ENCODE data around the gene BEGAIN. TPM values are rescaled to one million over a fixed set of nuclear protein-coding genes. Genes with fewer than 3 reads are reported as not detected.

The BEGAIN gene
- total RNA-seq, 2 experiments from 2014 or later: 0.76 TPM; not detected in 1

GRCh38 chr14:100611811-100612480 lies 24.7 kb upstream of the BEGAIN start:
- H3K4me2 ChIP-seq (ENCODE audit: low read length): no peak overlapping the region
- H2AFZ ChIP-seq (ENCODE audit: low read length): no peak overlapping the region
- intact Hi-C loops (cut with micrococcal nuclease; ENCODE audit: unreplicated experiment): no loop called here
- POLR2A ChIA-PET: interaction anchor here (0.7 kb wide), 1 partner anchor 25 kb away, joined by 3 read pairs; no protein-coding TSS in a partner anchor
- H3K27ac ChIP-seq (ENCODE audit: low read depth, low read length, poor library complexity, severe bottlenecking): no peak overlapping the region
- no peak for DNase-seq (ENCODE audit: low spot score)
- no peaks in the 10 kb centered on the region for H3K4me1 ChIP-seq (ENCODE audit: insufficient read depth, low read length, poor library complexity, severe bottlenecking)
- H3K4me3 ChIP-seq (ENCODE audit: low read depth, low read length, poor library complexity, severe bottlenecking): no peak overlapping the region
- no peaks in the 10 kb centered on the region for H3K9me3 ChIP-seq (ENCODE audit: low read length)
- H3K9me2 ChIP-seq (ENCODE audit: insufficient read depth, low read length): no peaks in the 10 kb centered on the region
- CTCF ChIA-PET (ENCODE audit: unreplicated experiment): no interaction called here
- H4K20me1 ChIP-seq (ENCODE audit: insufficient read depth, low read length): no peaks in the 10 kb centered on the region
- BruUV-seq (replicated peaks): no TSS peak
- no peaks in the 10 kb centered on the region for H3K79me2 ChIP-seq (ENCODE audit: insufficient read depth, low read depth, low read length)
- no peaks in the 10 kb centered on the region for H3K36me3 ChIP-seq (ENCODE audit: insufficient read depth, low read length)
- TF ChIP-seq CTCF (conservative IDR thresholded peaks at IDR 0.05; ENCODE audit: low read length): no peak
- no peak for TF ChIP-seq EZH2phosphoT487 (IDR thresholded peaks at IDR 0.05; ENCODE audit: borderline replicate concordance, low read depth, low read length)

GRCh38 chr14:100610511-100611217 lies 23.4 kb upstream of the BEGAIN start:
- Histone ChIP-seq H3K27ac (ENCODE audit: low read depth, low read length, poor library complexity, severe bottlenecking) (no peak overlapping the region), H4K20me1 (ENCODE audit: insufficient read depth, low read length) (no peaks in the 10 kb centered on the region), H3K9me3 (ENCODE audit: low read length) (no peaks in the 10 kb centered on the region), H3K79me2 (ENCODE audit: insufficient read depth, low read depth, low read length) (no peaks in the 10 kb centered on the region), H2AFZ (ENCODE audit: low read length) (no peak overlapping the region), H3K36me3 (ENCODE audit: insufficient read depth, low read length) (no peaks in the 10 kb centered on the region), H3K4me3 (ENCODE audit: low read depth, low read length, poor library complexity, severe bottlenecking) (no peak overlapping the region), H3K9me2 (ENCODE audit: insufficient read depth, low read length) (no peaks in the 10 kb centered on the region), H3K4me2 (ENCODE audit: low read length) (no peak overlapping the region), H3K4me1 (ENCODE audit: insufficient read depth, low read length, poor library complexity, severe bottlenecking) (no peaks in the 10 kb centered on the region)
- CTCF ChIA-PET (ENCODE audit: unreplicated experiment): no interaction called here
- no TSS peak for BruUV-seq (replicated peaks)
- intact Hi-C loops (cut with micrococcal nuclease; ENCODE audit: unreplicated experiment): no loop called here
- TF ChIP-seq CTCF (conservative IDR thresholded peaks at IDR 0.05; ENCODE audit: low read length): no peak
- TF ChIP-seq EZH2phosphoT487 (IDR thresholded peaks at IDR 0.05; ENCODE audit: borderline replicate concordance, low read depth, low read length): no peak
- DNase-seq (ENCODE audit: low spot score): no peak
- POLR2A ChIA-PET: no interaction called here

- no peaks in the 10 kb centered on the region for H3K79me2 ChIP-seq (ENCODE audit: insufficient read depth, low read depth, low read length)
- no peaks in the 10 kb centered on the region for H3K9me3 ChIP-seq (ENCODE audit: low read length)
- no peaks in the 10 kb centered on the region for H4K20me1 ChIP-seq (ENCODE audit: insufficient read depth, low read length)
- no TSS peak for BruUV-seq (replicated peaks)
- TF ChIP-seq CTCF (conservative IDR thresholded peaks at IDR 0.05; ENCODE audit: low read length) (no peak), EZH2phosphoT487 (IDR thresholded peaks at IDR 0.05; ENCODE audit: borderline replicate concordance, low read depth, low read length) (no peak)
- H2AFZ ChIP-seq (ENCODE audit: low read length): no peak overlapping the region
- H3K36me3 ChIP-seq (ENCODE audit: insufficient read depth, low read length): no peaks in the 10 kb centered on the region
- no peak overlapping the region for H3K4me2 ChIP-seq (ENCODE audit: low read length)
- intact Hi-C loops (cut with micrococcal nuclease; ENCODE audit: unreplicated experiment): no loop called here
- no peaks in the 10 kb centered on the region for H3K4me1 ChIP-seq (ENCODE audit: insufficient read depth, low read length, poor library complexity, severe bottlenecking)
- H3K4me3 ChIP-seq (ENCODE audit: low read depth, low read length, poor library complexity, severe bottlenecking): no peak overlapping the region
- CTCF ChIA-PET (ENCODE audit: unreplicated experiment): no interaction called here
- no peak overlapping the region for H3K27ac ChIP-seq (ENCODE audit: low read depth, low read length, poor library complexity, severe bottlenecking)
- POLR2A ChIA-PET: no interaction called here
- DNase-seq (ENCODE audit: low spot score): no peak
- H3K9me2 ChIP-seq (ENCODE audit: insufficient read depth, low read length): no peaks in the 10 kb centered on the region
Observed at GRCh38 chr14:100609941-100610391, 22.7 kb upstream of the BEGAIN start.
